Measurements from ENCODE around the gene ITIH5. TPM values are rescaled to one million over a fixed set of nuclear protein-coding genes. Genes with fewer than 3 reads are reported as not detected.
"Not testable (repeated sequence)": the region's sequence is repeated elsewhere in the genome, so short reads cannot be mapped to it uniquely, and the experiment has no call there.

The ITIH5 gene
- total and polyA plus RNA-seq, 9 of the 15 experiments (the other 6 are each of a cell fraction or from before 2014, with no cell fraction given): 0.52 to 4.5 (median 2.6) TPM

DNA sequence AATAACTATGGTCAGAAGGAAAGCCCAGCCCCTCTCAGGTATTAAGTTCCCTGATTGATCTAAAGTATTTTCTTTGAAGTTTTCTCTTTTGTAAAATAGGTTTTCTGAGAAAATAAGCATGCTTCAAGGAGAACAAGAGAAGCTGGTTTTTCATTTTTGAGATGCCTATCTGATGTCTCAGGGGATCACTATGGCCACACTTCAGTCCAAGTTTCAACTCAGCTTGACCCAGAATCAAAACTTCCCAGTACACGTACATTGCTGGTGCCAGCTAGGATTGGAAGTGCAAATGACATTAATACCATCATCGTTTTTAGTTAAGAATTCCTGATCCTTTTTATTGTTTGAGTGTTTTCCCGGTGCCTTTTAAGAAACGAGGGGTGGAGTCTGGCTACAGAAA is 7.2 kb downstream of the ITIH5 start (continued):
- TF ChIP-seq RBM39 (optimal IDR thresholded peaks at IDR 0.05; ENCODE audit: low read depth, low read length) (no peak), ZNF79 (CRISPR knock-in tag; IDR thresholded peaks at IDR 0.05; ENCODE audit: low read depth) (no peak), ZNF551 (CRISPR knock-in tag; IDR thresholded peaks at IDR 0.05) (no peak), POU5F1 (IDR thresholded peaks at IDR 0.05; ENCODE audit: borderline replicate concordance, low read depth, low read length, partially characterized antibody) (no peak), BCOR (IDR thresholded peaks at IDR 0.05) (no peak), ZNF263 (CRISPR knock-in tag; IDR thresholded peaks at IDR 0.05; ENCODE audit: borderline replicate concordance) (no peak), PTTG1 (tag; IDR thresholded peaks at IDR 0.05; ENCODE audit: low read depth) (no peak), TAF7 (tag; IDR thresholded peaks at IDR 0.05) (no peak)
- TF ChIP-seq, protein P1, sequence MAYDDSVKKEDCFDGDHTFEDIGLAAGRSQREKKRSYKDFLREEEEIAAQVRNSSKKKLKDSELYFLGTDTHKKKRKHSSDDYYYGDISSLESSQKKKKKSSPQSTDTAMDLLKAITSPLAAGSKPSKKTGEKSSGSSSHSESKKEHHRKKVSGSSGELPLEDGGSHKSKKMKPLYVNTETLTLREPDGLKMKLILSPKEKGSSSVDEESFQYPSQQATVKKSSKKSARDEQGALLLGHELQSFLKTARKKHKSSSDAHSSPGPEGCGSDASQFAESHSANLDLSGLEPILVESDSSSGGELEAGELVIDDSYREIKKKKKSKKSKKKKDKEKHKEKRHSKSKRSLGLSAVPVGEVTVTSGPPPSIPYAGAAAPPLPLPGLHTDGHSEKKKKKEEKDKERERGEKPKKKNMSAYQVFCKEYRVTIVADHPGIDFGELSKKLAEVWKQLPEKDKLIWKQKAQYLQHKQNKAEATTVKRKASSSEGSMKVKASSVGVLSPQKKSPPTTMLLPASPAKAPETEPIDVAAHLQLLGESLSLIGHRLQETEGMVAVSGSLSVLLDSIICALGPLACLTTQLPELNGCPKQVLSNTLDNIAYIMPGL (CRISPR knock-in tag; IDR thresholded peaks at IDR 0.05): no peak

- no peaks in the 10 kb centered on the region for H3K4me1 ChIP-seq (replicated peaks in 1 of 2; ENCODE audit: control insufficient read depth in 2 of 2, insufficient read depth in 2 of 2, low read length in 2 of 2)
- no peak overlapping the region for H3K4me2 ChIP-seq (ENCODE audit: insufficient read depth, low read length)
- FAIRE-seq: no peak
- no peaks in the 10 kb centered on the region for H3K36me3 ChIP-seq (ENCODE audit: control insufficient read depth, insufficient read depth, low read length)
- ChIA-PET CTCF (ENCODE audit: low intra/inter-chr PET ratio) (no interaction called here), POLR2A (no interaction called here)
- H4K20me1 ChIP-seq (replicated peaks; ENCODE audit: control insufficient read depth, insufficient read depth, low read length): no peaks in the 10 kb centered on the region
- H3K79me2 ChIP-seq (ENCODE audit: control insufficient read depth, insufficient read depth, low read length): no peaks in the 10 kb centered on the region
- H2AFZ ChIP-seq (ENCODE audit: low read depth, low read length): no peak overlapping the region
- H3K27me3 ChIP-seq (ENCODE audit: control insufficient read depth in 2 of 2, insufficient read depth in 2 of 2, low read length in 2 of 2): peaks cover 2 to 11% of the 10 kb centered on the region in 2 experiments
- no peak overlapping the region for H3K27ac ChIP-seq (ENCODE audit: extremely low read depth, low read depth, low read length)
- no peak for DNase-seq (ENCODE audit: extremely low read depth in 1 of 4, low spot score in 3 of 4)
- H3K4me3 ChIP-seq: no peak overlapping the region
- no peak overlapping the region for H3K9ac ChIP-seq (ENCODE audit: insufficient read depth in 1 of 2, low read depth in 2 of 2, low read length in 2 of 2)
- 0% methylated on average over 2 of the region's 2 CpGs for WGBS (ENCODE audit: insufficient coverage, low coverage, missing lambda C conversion rate)
- ATAC-seq: no peak
- TF ChIP-seq KDM2B (CRISPR knock-in tag; IDR thresholded peaks at IDR 0.05) (no peak), TFE3 (CRISPR knock-in tag; IDR thresholded peaks at IDR 0.05) (peak; percentile 79)
- in situ Hi-C loops (cut with MboI): no loop called here
- no peaks in the 10 kb centered on the region for H3K9me3 ChIP-seq (replicated peaks; ENCODE audit: control insufficient read depth, insufficient read depth, low read depth, low read length)
- no peaks in the 10 kb centered on the region for H3K9me1 ChIP-seq (ENCODE audit: control insufficient read depth, insufficient read depth, low read length)
- no TSS peak for BruUV-seq (replicated peaks)
- intact Hi-C loops (cut with micrococcal nuclease): no loop called here
Measured at GRCh38 chr10:7657552-7657951, 9.2 kb downstream of the ITIH5 start.

- H3K27ac ChIP-seq (ENCODE audit: extremely low read depth, low read depth, low read length); CTCF ChIA-PET (ENCODE audit: low intra/inter-chr PET ratio); H3K9ac ChIP-seq (ENCODE audit: insufficient read depth in 1 of 2, low read depth in 2 of 2, low read length in 2 of 2); H4K20me1 ChIP-seq (replicated peaks; ENCODE audit: control insufficient read depth, insufficient read depth, low read length); H3K9me1 ChIP-seq (ENCODE audit: control insufficient read depth, insufficient read depth, low read length); H3K36me3 ChIP-seq (ENCODE audit: control insufficient read depth, insufficient read depth, low read length); H3K79me2 ChIP-seq (ENCODE audit: control insufficient read depth, insufficient read depth, low read length); DNase-seq (ENCODE audit: extremely low read depth in 1 of 4, low spot score in 3 of 4); ATAC-seq; in situ Hi-C loops (cut with MboI); H2AFZ ChIP-seq (ENCODE audit: low read depth, low read length); FAIRE-seq; H3K9me3 ChIP-seq (replicated peaks; ENCODE audit: control insufficient read depth, insufficient read depth, low read depth, low read length); H3K4me3 ChIP-seq; POLR2A ChIA-PET; H3K4me2 ChIP-seq (ENCODE audit: insufficient read depth, low read length); BruUV-seq (replicated peaks); intact Hi-C loops (cut with micrococcal nuclease); H3K4me1 ChIP-seq (replicated peaks in 1 of 2; ENCODE audit: control insufficient read depth in 2 of 2, insufficient read depth in 2 of 2, low read length in 2 of 2): not testable (repeated sequence)
- 3% methylated on average over 11 of the region's 11 CpGs for WGBS (ENCODE audit: insufficient coverage, low coverage, missing lambda C conversion rate)
- H3K27me3 ChIP-seq (ENCODE audit: control insufficient read depth in 2 of 2, insufficient read depth in 2 of 2, low read length in 2 of 2): peaks cover 2 to 11% of the 10 kb centered on the region in 2 experiments
Measured at GRCh38 chr10:7657079-7657478, 9.7 kb downstream of the ITIH5 start.
